Hepatocyte (in vitro differentiated cells): ENCODE results near the gene NUMB. TPM values are rescaled to one million over a fixed set of nuclear protein-coding genes. Genes with fewer than 3 reads are reported as not detected.

ENCODE experiments used
- DNase-seq: peaks from one replicate; pipeline ENCODE4 v3.0.0-alpha.2; 2016; ENCODE audit warnings: low spot score
- H2AFZ ChIP-seq: fragments of 200-600 bp; sonication (generic); 2 replicates; pipeline ENCODE4 v1.6.0; 2016; ENCODE audit warnings: antibody characterized with exemption, mild to moderate bottlenecking
- H3K27ac ChIP-seq: fragments of 200-600 bp; sonication (generic); 2 replicates; pipeline ENCODE4 v1.5.1; 2016; ENCODE audit warnings: mild to moderate bottlenecking
- H3K27me3 ChIP-seq: fragments of 200-600 bp; sonication (generic); 2 replicates; pipeline ENCODE4 v1.6.1; 2016
- H3K36me3 ChIP-seq: fragments of 200-600 bp; sonication (generic); replicated peaks from 2 replicates; pipeline ENCODE4 v1.5.1; 2016; ENCODE audit warnings: low read depth; ENCODE audit not compliant: insufficient read depth
- H3K4me1 ChIP-seq: fragments of 200-600 bp; sonication (generic); 2 replicates; pipeline ENCODE4 v1.5.1; 2016; ENCODE audit warnings: mild to moderate bottlenecking, moderate library complexity; ENCODE audit not compliant: insufficient read depth
- H3K4me2 ChIP-seq: fragments of 200-600 bp; sonication (generic); 2 replicates; pipeline ENCODE4 v1.6.0; 2016
- H3K4me3 ChIP-seq: fragments of 200-600 bp; sonication (generic); 2 replicates; pipeline ENCODE4 v1.5.1; 2016; ENCODE audit warnings: mild to moderate bottlenecking
- H3K79me2 ChIP-seq: fragments of 200-600 bp; sonication (generic); 2 replicates; pipeline ENCODE4 v1.6.0; 2017; ENCODE audit warnings: mild to moderate bottlenecking
- H3K9me2 ChIP-seq: fragments of 200-600 bp; sonication (generic); replicated peaks from 2 replicates; pipeline ENCODE4 v1.6.0; 2017; ENCODE audit warnings: mild to moderate bottlenecking; ENCODE audit not compliant: insufficient read depth
- H3K9me3 ChIP-seq: fragments of 200-600 bp; sonication (generic); 2 replicates; pipeline ENCODE4 v1.5.1; 2016; ENCODE audit warnings: low read depth, mild to moderate bottlenecking
- H4K20me1 ChIP-seq: fragments of 200-600 bp; sonication (generic); 2 replicates; pipeline ENCODE4 v1.6.0; 2016; ENCODE audit warnings: mild to moderate bottlenecking; ENCODE audit not compliant: insufficient read depth, poor library complexity, severe bottlenecking
- EZH2 ChIP-seq: fragments of 200-600 bp; sonication (generic); IDR thresholded peaks from 2 replicates; pipeline ENCODE4 v1.6.1; 2016; ENCODE audit warnings: antibody characterized with exemption, mild to moderate bottlenecking, borderline replicate concordance
- EZH2phosphoT487 ChIP-seq: fragments of 200-600 bp; sonication (generic); IDR thresholded peaks from one replicate; pipeline ENCODE4 v1.6.1; 2018; ENCODE audit warnings: antibody characterized with exemption, mild to moderate bottlenecking, low read depth, moderate library complexity; ENCODE audit not compliant: unreplicated experiment, severe bottlenecking
- WGBS: methylation state at CpG from one replicate; pipeline ENCODE4 v1.1.6; 2016; ENCODE audit warnings: low lambda C conversion rate; ENCODE audit errors: missing lambda C conversion rate; 5-methylcytosine and 5-hydroxymethylcytosine counted together
- polyA plus RNA-seq: library from polyadenylated mRNA; unstranded; fragments of >200 nt; fragmentation: Nextera tagmentation; extraction: Ambion mirVana; gene quantifications from 2 replicates; pipeline ENCODE4 v1.2.1, GENCODE V29; 2016
- total RNA-seq: library from RNA; depleted of rRNA; stranded (reverse); fragments of >200 nt; gene quantifications from 2 replicates; pipeline ENCODE4 v1.2.3, GENCODE V29; 2014
- TF ChIP-seq, protein P1 (sequence below): fragments of 200-600 bp; sonication (generic); IDR thresholded peaks from 2 replicates; pipeline ENCODE4 v1.5.1; 2016; ENCODE audit warnings: antibody characterized with exemption, mild to moderate bottlenecking; ENCODE audit not compliant: poor library complexity

Gene NUMB
- total and polyA plus RNA-seq, 2 experiments from 2014 or later: 35.3 to 45.8 TPM

DNA sequence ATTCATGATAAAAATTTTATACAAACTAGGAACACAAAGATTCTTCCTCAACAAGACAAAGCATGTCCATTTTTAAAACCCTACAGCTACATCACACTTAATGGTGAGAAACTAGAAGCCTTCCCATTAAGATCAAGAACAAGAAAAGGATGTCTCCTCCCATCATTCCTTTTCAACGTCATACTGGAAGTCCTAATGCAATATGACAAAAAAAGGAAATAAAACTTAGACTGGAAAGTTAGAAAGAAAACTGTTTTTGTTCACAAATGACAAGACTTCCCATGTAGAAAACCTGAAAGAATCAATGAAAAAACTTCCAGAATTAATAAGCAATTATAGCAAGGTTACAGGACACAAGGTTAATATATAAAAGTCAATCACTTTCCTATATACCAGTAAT lies 82.5 kb downstream of the NUMB start:
- peaks cover 2% of the 10 kb centered on the region for H4K20me1 ChIP-seq
- no peaks in the 10 kb centered on the region for H3K36me3 ChIP-seq
- no peaks in the 10 kb centered on the region for H3K9me3 ChIP-seq
- 79% methylated on average over 1 of the region's 1 CpG for WGBS
- H2AFZ ChIP-seq: no peak overlapping the region
- no peak overlapping the region for H3K4me3 ChIP-seq
- H3K79me2 ChIP-seq: peaks cover 71% of the 10 kb centered on the region
- H3K4me1 ChIP-seq: no peaks in the 10 kb centered on the region
- no peaks in the 10 kb centered on the region for H3K27me3 ChIP-seq
- H3K4me2 ChIP-seq: no peak overlapping the region
- no peak overlapping the region for H3K27ac ChIP-seq
- no peak for DNase-seq
- TF ChIP-seq EZH2phosphoT487: no peak
- no peak for TF ChIP-seq EZH2
- TF ChIP-seq, protein P1, sequence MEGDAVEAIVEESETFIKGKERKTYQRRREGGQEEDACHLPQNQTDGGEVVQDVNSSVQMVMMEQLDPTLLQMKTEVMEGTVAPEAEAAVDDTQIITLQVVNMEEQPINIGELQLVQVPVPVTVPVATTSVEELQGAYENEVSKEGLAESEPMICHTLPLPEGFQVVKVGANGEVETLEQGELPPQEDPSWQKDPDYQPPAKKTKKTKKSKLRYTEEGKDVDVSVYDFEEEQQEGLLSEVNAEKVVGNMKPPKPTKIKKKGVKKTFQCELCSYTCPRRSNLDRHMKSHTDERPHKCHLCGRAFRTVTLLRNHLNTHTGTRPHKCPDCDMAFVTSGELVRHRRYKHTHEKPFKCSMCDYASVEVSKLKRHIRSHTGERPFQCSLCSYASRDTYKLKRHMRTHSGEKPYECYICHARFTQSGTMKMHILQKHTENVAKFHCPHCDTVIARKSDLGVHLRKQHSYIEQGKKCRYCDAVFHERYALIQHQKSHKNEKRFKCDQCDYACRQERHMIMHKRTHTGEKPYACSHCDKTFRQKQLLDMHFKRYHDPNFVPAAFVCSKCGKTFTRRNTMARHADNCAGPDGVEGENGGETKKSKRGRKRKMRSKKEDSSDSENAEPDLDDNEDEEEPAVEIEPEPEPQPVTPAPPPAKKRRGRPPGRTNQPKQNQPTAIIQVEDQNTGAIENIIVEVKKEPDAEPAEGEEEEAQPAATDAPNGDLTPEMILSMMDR: no peak
- no peaks in the 10 kb centered on the region for H3K9me2 ChIP-seq

DNA sequence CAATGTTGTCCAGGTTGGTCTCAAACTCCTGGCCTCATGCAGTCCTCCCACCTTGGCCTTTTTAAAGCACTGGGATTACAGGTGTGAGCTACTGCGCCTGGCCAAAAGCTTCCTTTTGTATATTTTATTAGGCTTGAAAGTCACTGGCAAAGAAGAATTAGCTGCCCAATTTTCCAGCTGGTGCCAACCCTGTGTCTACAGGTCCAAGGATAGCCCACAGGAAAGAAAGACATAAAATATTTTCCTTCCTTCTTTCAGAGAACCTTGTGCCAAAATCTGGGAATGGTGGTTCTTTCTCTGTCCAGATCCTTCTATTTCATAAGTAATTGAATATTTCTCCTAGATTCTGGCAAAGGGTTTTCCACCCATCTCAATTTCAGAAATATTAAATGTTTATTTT lies 84.1 kb downstream of the NUMB start:
- no peak overlapping the region for H3K27ac ChIP-seq
- no peak overlapping the region for H2AFZ ChIP-seq
- H3K4me2 ChIP-seq: no peak overlapping the region
- H3K36me3 ChIP-seq: no peaks in the 10 kb centered on the region
- no peaks in the 10 kb centered on the region for H3K9me2 ChIP-seq
- H3K4me1 ChIP-seq: no peaks in the 10 kb centered on the region
- 100% methylated on average over 1 of the region's 1 CpG for WGBS
- no peak for DNase-seq
- TF ChIP-seq, protein P1: no peak
- no peak for TF ChIP-seq EZH2
- no peak for TF ChIP-seq EZH2phosphoT487
- no peaks in the 10 kb centered on the region for H3K9me3 ChIP-seq
- H3K4me3 ChIP-seq: no peak overlapping the region
- no peaks in the 10 kb centered on the region for H4K20me1 ChIP-seq
- H3K27me3 ChIP-seq: no peaks in the 10 kb centered on the region
- H3K79me2 ChIP-seq: peaks cover 78% of the 10 kb centered on the region

DNA sequence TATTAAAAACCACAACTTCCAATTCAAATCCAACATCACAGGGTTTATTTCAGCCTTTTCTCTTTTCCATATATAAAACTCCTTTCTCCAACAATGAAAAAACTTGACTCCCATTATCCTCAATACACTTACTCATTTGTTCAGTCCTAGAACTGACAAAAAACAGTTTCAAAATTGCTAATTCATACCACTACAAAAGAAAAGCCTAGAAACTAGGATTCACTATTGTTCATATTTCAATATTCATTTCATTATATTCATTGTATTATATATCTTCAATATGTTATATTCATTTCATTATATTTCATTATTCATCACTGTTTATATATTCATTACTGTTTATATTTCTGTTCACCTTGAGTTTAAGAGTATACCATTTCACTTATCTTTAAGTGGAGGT lies 85.8 kb downstream of the NUMB start:
- Histone ChIP-seq H3K4me3 (no peak overlapping the region), H3K9me2 (no peaks in the 10 kb centered on the region), H3K27ac (no peak overlapping the region), H3K4me2 (no peak overlapping the region), H3K27me3 (no peaks in the 10 kb centered on the region), H4K20me1 (no peaks in the 10 kb centered on the region), H3K36me3 (no peaks in the 10 kb centered on the region), H2AFZ (no peak overlapping the region), H3K9me3 (no peaks in the 10 kb centered on the region), H3K79me2 (peaks cover 74% of the 10 kb centered on the region), H3K4me1 (no peaks in the 10 kb centered on the region)
- DNase-seq: no peak
- TF ChIP-seq, protein P1: no peak
- TF ChIP-seq EZH2: no peak
- no peak for TF ChIP-seq EZH2phosphoT487

DNA sequence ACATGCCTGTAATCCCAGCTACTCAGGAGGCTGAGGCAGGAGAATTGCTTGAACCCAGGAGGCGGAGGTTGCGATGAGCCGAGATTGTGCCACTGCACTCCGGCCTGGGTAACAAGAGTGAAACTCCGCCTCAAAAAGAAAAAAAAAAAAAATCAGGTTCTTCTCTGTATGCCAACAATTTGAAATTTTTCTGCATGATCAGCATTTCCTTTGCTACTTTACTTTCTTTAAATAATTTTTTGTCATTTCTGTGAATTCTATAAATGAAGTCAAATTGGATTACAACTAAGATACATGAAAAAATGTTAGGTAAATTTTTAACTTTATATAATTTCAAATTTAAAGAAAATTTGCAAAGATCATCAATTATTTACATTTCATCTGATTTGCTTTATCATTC lies 87.8 kb downstream of the NUMB start:
- Histone ChIP-seq H3K27ac (no peak overlapping the region), H3K9me2 (no peaks in the 10 kb centered on the region), H3K79me2 (peaks cover 59% of the 10 kb centered on the region), H3K4me3 (no peak overlapping the region), H3K9me3 (no peaks in the 10 kb centered on the region), H3K4me2 (no peak overlapping the region), H4K20me1 (no peaks in the 10 kb centered on the region), H3K27me3 (no peaks in the 10 kb centered on the region), H3K36me3 (no peaks in the 10 kb centered on the region), H3K4me1 (no peaks in the 10 kb centered on the region), H2AFZ (no peak overlapping the region)
- WGBS: 89% methylated on average over 5 of the region's 5 CpGs
- TF ChIP-seq, protein P1: no peak
- TF ChIP-seq EZH2phosphoT487 (no peak), EZH2 (no peak)
- DNase-seq: no peak
